Thyroid gland (tissue), 4 donors: ENCODE measurements around the gene ZFAND3.

Experiments used
- CTCF ChIP-seq, 6 experiments: fragments of 200-600 bp in 3 of 6; fragments of 450-650 bp in 3 of 6; sonication (generic) in 3 of 6; IDR thresholded peaks; one replicate each; pipeline ENCODE4 v1.5.1; 2016 to 2019; ENCODE audit warnings: antibody characterized with exemption in 6 of 6, mild to moderate bottlenecking in 2 of 6, inconsistent platforms in 1 of 6, moderate library complexity in 1 of 6
- POLR2A ChIP-seq, 2 donors: fragments of 450-650 bp; IDR thresholded peaks; one replicate each; pipeline ENCODE4 v1.6.1; 2017; ENCODE audit warnings: antibody characterized with exemption in 2 of 2, mild to moderate bottlenecking in 2 of 2, moderate library complexity in 1 of 2

DNA sequence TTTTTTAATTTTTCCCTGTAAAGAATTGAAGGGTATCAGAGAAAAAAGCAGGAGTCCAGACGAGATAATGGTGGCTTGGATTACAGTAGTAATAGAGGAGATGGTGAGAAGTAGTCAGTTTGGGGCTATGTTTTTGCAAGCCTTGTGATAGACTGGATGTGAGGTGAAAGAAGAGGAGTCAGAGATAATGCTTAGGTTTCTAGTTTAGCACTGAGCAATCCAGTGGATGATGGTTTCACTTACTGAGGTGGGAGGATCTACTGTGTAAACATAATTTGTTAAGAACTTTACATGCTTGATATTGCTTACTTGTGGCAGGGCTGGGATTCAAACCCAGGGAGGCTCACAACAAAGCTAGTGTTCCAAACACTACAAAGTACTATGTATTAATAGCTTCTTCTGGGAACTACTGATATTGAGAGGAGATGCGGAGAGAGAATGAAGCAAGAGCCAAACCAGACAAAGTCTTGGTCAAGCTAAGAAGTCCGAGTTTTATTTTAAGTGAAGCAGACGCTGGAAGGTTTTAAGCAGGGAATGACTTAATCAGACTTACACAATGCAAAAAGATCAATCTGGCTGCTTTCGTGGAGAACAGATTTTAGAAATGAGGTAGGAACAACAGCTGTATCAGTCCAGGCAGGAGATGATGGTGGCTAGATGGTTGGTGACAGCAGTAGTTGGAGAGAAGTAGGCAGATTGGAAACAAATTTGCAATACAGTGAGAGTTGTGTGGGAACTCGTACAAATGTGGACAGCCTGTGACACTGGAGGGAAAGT, 58.0 kb downstream of the ZFAND3 start:
- no peak for TF ChIP-seq CTCF (IDR thresholded peaks at IDR 0.05)
- TF ChIP-seq POLR2A (IDR thresholded peaks at IDR 0.05): no peak
